HG03457 (cell line): ENCODE results near the gene SGMS2.

Source experiments
- ATAC-seq: cut with Tn5 transposase; IDR thresholded peaks from one replicate; pipeline ENCODE4 v1.9.1; 2021; ENCODE audit warnings: moderate number of reproducible peaks; ENCODE audit not compliant: unreplicated experiment

SGMS2 gene

GRCh38 chr4:107824350-107825071 is at the start of gene SGMS2:
Gene SGMS2 (plus strand): TSS chr4:107824932. CDS start chr4:107895554, 70,622 bp downstream.
- peak; percentile 75 for ATAC-seq

GRCh38 chr4:107777890-107778289 is 46.8 kb upstream of the SGMS2 start:
- no peak for ATAC-seq

- no peak for ATAC-seq
Measured at GRCh38 chr4:107778784-107779530, 45.8 kb upstream of the SGMS2 start.

- ATAC-seq, result no peak
Measured at GRCh38 chr4:107780665-107781064, 44.1 kb upstream of the SGMS2 start.

GRCh38 chr4:107791902-107792301 is 32.8 kb upstream of the SGMS2 start:
- no peak for ATAC-seq

GRCh38 chr4:107792711-107793110 is 32.0 kb upstream of the SGMS2 start:
- ATAC-seq, result no peak

GRCh38 chr4:107793996-107794395 is 30.7 kb upstream of the SGMS2 start:
- ATAC-seq, result no peak

GRCh38 chr4:107799669-107800450 is 24.9 kb upstream of the SGMS2 start:
- ATAC-seq, result no peak

GRCh38 chr4:107800706-107801105 is 24.0 kb upstream of the SGMS2 start:
- no peak for ATAC-seq

GRCh38 chr4:107801766-107802211 is 22.9 kb upstream of the SGMS2 start:
- ATAC-seq, result no peak

- ATAC-seq, result no peak
Measured at GRCh38 chr4:107804956-107805355, 19.8 kb upstream of the SGMS2 start.

- no peak for ATAC-seq
Measured at GRCh38 chr4:107806196-107806595, 18.5 kb upstream of the SGMS2 start.

GRCh38 chr4:107808572-107808971 is 16.2 kb upstream of the SGMS2 start:
- ATAC-seq, result no peak

- ATAC-seq, result no peak
Measured at GRCh38 chr4:107809210-107809609, 15.5 kb upstream of the SGMS2 start.

GRCh38 chr4:107814758-107815157 is 10.0 kb upstream of the SGMS2 start:
- ATAC-seq, result no peak

GRCh38 chr4:107815158-107815557 is 9.6 kb upstream of the SGMS2 start:
- ATAC-seq, result no peak

- ATAC-seq, result no peak
Measured at GRCh38 chr4:107818301-107818910, 6.3 kb upstream of the SGMS2 start.

GRCh38 chr4:107823870-107824349 is 822 bp upstream of the SGMS2 start:
- ATAC-seq, result no peak

- peak; percentile 19 for ATAC-seq
Measured at GRCh38 chr4:107825072-107825824, 516 bp downstream of the SGMS2 start.

GRCh38 chr4:107826421-107826980 is 1.8 kb downstream of the SGMS2 start:
- ATAC-seq, result no peak
